Spleen (tissue), 11 donors: ENCODE measurements around the gene ZDHHC1. TPM values are rescaled to one million over a fixed set of nuclear protein-coding genes. Genes with fewer than 3 reads are reported as not detected.

Experiments
- DNase-seq: peaks from one replicate; pipeline ENCODE4 v3.0.0-alpha.2; 2020
- H3K27ac ChIP-seq, 8 donors: fragments of 200-600 bp; sonication (generic) in 7 of 8; 1 replicate in 4 of 8; 2 replicates in 4 of 8; pipeline versions ENCODE4 v1.5.0 to v1.8.0; 2016 to 2021; ENCODE audit warnings: inconsistent platforms in 4 of 8, mild to moderate bottlenecking in 4 of 8, moderate library complexity in 1 of 8
- H3K27me3 ChIP-seq, 7 donors: fragments of 200-600 bp; sonication (generic) in 6 of 7; replicated peaks in 1 of 7; 1 replicate in 4 of 7; 2 replicates in 3 of 7; pipeline versions ENCODE4 v1.5.0 to v1.8.0; 2016 to 2021; ENCODE audit warnings: inconsistent platforms in 3 of 7, mild to moderate bottlenecking in 1 of 7
- H3K36me3 ChIP-seq, 6 donors: fragments of 200-600 bp; sonication (generic) in 5 of 6; 1 replicate in 4 of 6; 2 replicates in 2 of 6; pipeline versions ENCODE4 v1.5.0 to v1.8.0; 2016 to 2021; ENCODE audit warnings: inconsistent platforms in 2 of 6
- H3K4me1 ChIP-seq, 6 donors: fragments of 200-600 bp; sonication (generic) in 5 of 6; 1 replicate in 3 of 6; 2 replicates in 3 of 6; pipeline versions ENCODE4 v1.5.0 to v1.8.0; 2016 to 2021; ENCODE audit warnings: inconsistent platforms in 3 of 6
- H3K4me3 ChIP-seq, 8 donors: fragments of 200-600 bp; sonication (generic) in 7 of 8; 1 replicate in 4 of 8; 2 replicates in 4 of 8; pipeline versions ENCODE4 v1.5.0 to v1.8.0; 2016 to 2021; ENCODE audit warnings: inconsistent platforms in 4 of 8, mild to moderate bottlenecking in 4 of 8, moderate library complexity in 2 of 8
- H3K9me3 ChIP-seq, 8 donors: fragments of 200-600 bp; sonication (generic) in 7 of 8; 1 replicate in 4 of 8; 2 replicates in 4 of 8; pipeline versions ENCODE4 v1.5.0 to v1.8.0; 2016 to 2021; ENCODE audit warnings: inconsistent platforms in 4 of 8
- CTCF ChIP-seq, 11 experiments: fragments of 200-600 bp in 7 of 11; fragments of 450-650 bp in 4 of 11; sonication (generic) in 4 of 11; IDR thresholded peaks in 8 of 11; conservative IDR thresholded peaks in 3 of 11; 1 replicate in 7 of 11; 2 replicates in 4 of 11; pipeline versions ENCODE4 v1.4.0 to v1.8.0; 2016 to 2021; ENCODE audit warnings: antibody characterized with exemption in 11 of 11, inconsistent platforms in 4 of 11, mild to moderate bottlenecking in 1 of 11
- POLR2A ChIP-seq, 3 donors: fragments of 450-650 bp; IDR thresholded peaks; one replicate each; pipeline ENCODE4 v1.5.1; 2017; ENCODE audit warnings: antibody characterized with exemption in 3 of 3, mild to moderate bottlenecking in 1 of 3
- POLR2AphosphoS5 ChIP-seq, 3 donors: sonication (generic); formaldehyde crosslinking; IDR thresholded peaks; one replicate each; pipeline ENCODE4 v1.5.1; 2017; ENCODE audit warnings: antibody characterized with exemption in 3 of 3
- WGBS, 5 donors: extraction: QIAGEN DNeasy Blood & Tissue Kit in 3 of 5; methylation state at CpG; one replicate each; pipeline versions ENCODE4 v1.1.5 to v1.1.7; 2013 to 2018; 5-methylcytosine and 5-hydroxymethylcytosine counted together
- intact Hi-C: fragments of 100-400 bp; cut with DNase I; formaldehyde crosslinking; loops from one replicate; pipeline ENCODE4 v1.15.0; 2023; ENCODE audit warnings: low total_unique reads
- polyA plus RNA-seq, 3 donors: library from polyadenylated mRNA; stranded (reverse); fragments of 200-250 nt; gene quantifications; one replicate each; pipeline ENCODE4 v1.2.1, GENCODE V29; 2013
- total RNA-seq, 7 donors: library from RNA; depleted of rRNA in 3 of 7; stranded (reverse); fragments of >200 nt in 3 of 7; fragmentation: NEBNext Ultra II Directional in 4 of 7; extraction: Animal tissue kit (Norgen Biotek cat#: 25700) in 4 of 7; gene quantifications; one replicate each; pipeline versions ENCODE4 v1.1.0 to v1.2.1, GENCODE V29; 2016 to 2021
- donor health status: healthy with polysubstance abuse.
- donor health status: DM: no; HTN: no; CAD: no; lungs with moderate emphysema.
- donor health status: DM: no; HTN: no; CAD: no.
- donor health status: Bipolar disorder and iron deficiency.
- donor health status: healthy.
- donor health status: DM: no; HTN: no; CAD: no.
- donor health status: DM: yes; HTN: yes; CAD: no.

ZDHHC1 gene
- total and polyA plus RNA-seq, 10 donors: 2.1 to 31.2 (median 15.3) TPM

- Histone ChIP-seq H3K27ac (peak overlapping the region in 1 of 8 donors; percentile 8), H3K4me1 (peaks cover 7 to 49% (median 31%) of the 10 kb centered on the region in 6 donors), H3K4me3 (no peak overlapping the region), H3K27me3 (peaks cover 0 to 9% (median 0%) of the 10 kb centered on the region in 7 donors), H3K36me3 (no peaks in the 10 kb centered on the region), H3K9me3 (no peaks in the 10 kb centered on the region)
- intact Hi-C loops: no loop called here
- no peak for DNase-seq
- no peak for TF ChIP-seq POLR2A (IDR thresholded peaks at IDR 0.05)
- TF ChIP-seq CTCF (IDR thresholded peaks at IDR 0.05 in 8 of 11, conservative IDR thresholded peaks at IDR 0.05 in 3 of 11): no peak
- no peak for TF ChIP-seq POLR2AphosphoS5 (IDR thresholded peaks at IDR 0.05)
- 86 to 95% (median 88%) methylated on average over 3 of the region's 3 CpGs for WGBS, 5 donors
These were observed 4.9 kb downstream of the ZDHHC1 start for GRCh38 chr16:67411339-67411738.

GRCh38 chr16:67409631-67410030, 6.6 kb downstream of the ZDHHC1 start:
- TF ChIP-seq CTCF (IDR thresholded peaks at IDR 0.05 in 8 of 11, conservative IDR thresholded peaks at IDR 0.05 in 3 of 11) (no peak), POLR2AphosphoS5 (IDR thresholded peaks at IDR 0.05) (no peak), POLR2A (IDR thresholded peaks at IDR 0.05) (no peak)
- DNase-seq: no peak
- Histone ChIP-seq H3K4me3 (no peak overlapping the region), H3K4me1 (peaks cover 0 to 35% (median 17%) of the 10 kb centered on the region in 6 donors), H3K9me3 (no peaks in the 10 kb centered on the region), H3K27ac (no peak overlapping the region), H3K27me3 (no peaks in the 10 kb centered on the region), H3K36me3 (no peaks in the 10 kb centered on the region)
- intact Hi-C loops: loop anchor here (10.0 kb wide), 1 partner anchor 145 kb away; no protein-coding TSS in a partner anchor
- WGBS, 5 donors: 71 to 87% (median 81%) methylated on average over 9 of the region's 9 CpGs

DNA sequence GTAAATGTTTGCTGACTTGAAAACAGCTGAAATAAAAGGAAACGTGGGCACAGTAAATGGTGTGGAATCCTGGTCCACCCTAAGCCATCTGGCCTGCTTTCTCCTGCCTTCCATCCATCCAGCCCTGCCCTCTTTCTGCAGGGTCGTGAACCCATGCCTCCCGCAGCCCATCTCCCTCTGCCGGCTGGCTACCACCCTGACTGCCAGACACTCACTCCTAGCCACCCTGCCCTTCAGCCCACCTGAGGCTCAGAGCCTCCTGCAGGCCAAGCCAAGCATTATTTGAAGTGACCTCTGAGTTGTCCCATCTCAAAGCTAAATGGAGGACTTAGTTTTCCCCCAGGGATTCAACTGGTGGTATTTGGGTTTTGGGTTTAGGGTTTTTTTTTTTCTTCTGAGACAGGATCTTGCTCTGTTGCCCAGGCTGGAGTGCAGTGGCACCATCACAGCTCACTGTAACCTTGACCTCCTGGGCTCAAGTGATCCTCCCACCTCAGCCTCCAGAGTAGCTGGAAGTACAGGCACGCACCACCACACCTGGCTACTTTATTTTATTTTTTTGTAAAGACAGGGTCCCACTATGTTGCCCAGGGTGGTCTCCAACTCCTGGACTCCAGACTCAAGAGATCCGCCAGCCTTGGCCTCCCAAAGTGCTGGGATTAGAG, 8.4 kb downstream of the ZDHHC1 start:
- 82 to 87% (median 86%) methylated on average over 6 of the region's 6 CpGs for WGBS, 5 donors

More for the DNA sequence above, 8.4 kb downstream of the ZDHHC1 start:
- intact Hi-C loops: loop anchor here (10.0 kb wide), 1 partner anchor 143 kb away; no protein-coding TSS in a partner anchor
- no peak overlapping the region for H3K4me3 ChIP-seq
- H3K27me3 ChIP-seq: no peaks in the 10 kb centered on the region
- TF ChIP-seq CTCF (IDR thresholded peaks at IDR 0.05 in 8 of 11, conservative IDR thresholded peaks at IDR 0.05 in 3 of 11): no peak
- no peak for TF ChIP-seq POLR2A (IDR thresholded peaks at IDR 0.05)
- no peak for TF ChIP-seq POLR2AphosphoS5 (IDR thresholded peaks at IDR 0.05)
- no peak overlapping the region for H3K27ac ChIP-seq
- DNase-seq: no peak
- H3K4me1 ChIP-seq: peaks cover 0 to 34% (median 14%) of the 10 kb centered on the region in 6 donors
- H3K36me3 ChIP-seq: no peaks in the 10 kb centered on the region
- no peaks in the 10 kb centered on the region for H3K9me3 ChIP-seq
